GM19372 (cell line): Measurements from ENCODE around the gene C19orf81.

ENCODE experiments used
- ATAC-seq: cut with Tn5 transposase; IDR thresholded peaks from one replicate; pipeline ENCODE4 v1.9.1; 2021; ENCODE audit warnings: mild to moderate bottlenecking, low read depth, moderate library complexity; ENCODE audit not compliant: unreplicated experiment

The C19orf81 gene

GRCh38 chr19:50657712-50658440 is 8.6 kb downstream of the C19orf81 start:
- ATAC-seq, result no peak

GRCh38 chr19:50658441-50659317 is 9.4 kb downstream of the C19orf81 start:
- ATAC-seq, result no peak

- no peak for ATAC-seq
Observed at GRCh38 chr19:50659318-50660087, 10.3 kb downstream of the C19orf81 start.

GRCh38 chr19:50660088-50660366 is 10.8 kb downstream of the C19orf81 start:
- no peak for ATAC-seq

GRCh38 chr19:50661023-50661422 is 11.8 kb downstream of the C19orf81 start:
- no peak for ATAC-seq

- ATAC-seq, result no peak
Observed at GRCh38 chr19:50661766-50662650, 12.8 kb downstream of the C19orf81 start.

- no peak for ATAC-seq
Observed at GRCh38 chr19:50662651-50663481, 13.6 kb downstream of the C19orf81 start.

- ATAC-seq, result no peak
Observed at GRCh38 chr19:50663482-50663790, 14.2 kb downstream of the C19orf81 start.

GRCh38 chr19:50664204-50664603 is 15.0 kb downstream of the C19orf81 start:
- ATAC-seq, result no peak

- no peak for ATAC-seq
Observed at GRCh38 chr19:50666346-50667176, 17.3 kb downstream of the C19orf81 start.

GRCh38 chr19:50667177-50667758 is 18.0 kb downstream of the C19orf81 start:
- no peak for ATAC-seq

- ATAC-seq, result no peak
Observed at GRCh38 chr19:50667759-50668231, 18.6 kb downstream of the C19orf81 start.

GRCh38 chr19:50668416-50668815 is 19.2 kb downstream of the C19orf81 start:
- no peak for ATAC-seq

- ATAC-seq, result no peak
Observed at GRCh38 chr19:50668879-50669278, 19.6 kb downstream of the C19orf81 start.

GRCh38 chr19:50669302-50670101 is 20.3 kb downstream of the C19orf81 start:
- ATAC-seq, result no peak

- no peak for ATAC-seq
Observed at GRCh38 chr19:50670102-50670380, 20.8 kb downstream of the C19orf81 start.

GRCh38 chr19:50673118-50673517 is 23.9 kb downstream of the C19orf81 start:
- no peak for ATAC-seq
